Measurements from ENCODE around the gene NAT16. TPM values are rescaled to one million over a fixed set of nuclear protein-coding genes. Genes with fewer than 3 reads are reported as not detected.

Gene NAT16
- total and polyA plus RNA-seq, 9 of the 15 experiments (the other 6 are each of a cell fraction or from before 2014, with no cell fraction given): 0.04 TPM; not detected in 8

DNA sequence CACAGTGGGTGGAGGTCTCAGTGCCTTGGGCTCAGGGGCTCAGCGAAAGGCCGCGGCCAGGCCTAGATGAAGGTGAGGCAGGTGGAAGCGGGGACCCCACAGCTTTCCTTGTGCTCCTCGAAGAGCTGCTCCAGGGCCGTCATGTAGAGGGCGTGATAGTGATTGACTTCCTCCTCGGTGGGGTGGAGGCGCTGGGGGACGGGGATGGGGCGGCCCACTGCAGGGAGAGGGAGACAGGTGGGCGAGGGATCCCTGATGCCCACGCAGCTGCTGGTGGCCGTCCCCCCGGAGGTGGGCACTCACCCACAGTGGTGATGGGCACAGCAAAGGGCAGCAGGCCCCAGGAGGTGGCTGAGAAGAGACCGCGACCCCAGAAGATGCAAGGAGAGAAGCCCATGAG, 15.8 kb upstream of the NAT16 start:
- 42% methylated on average over 13 of the region's 17 CpGs for WGBS (ENCODE audit: insufficient coverage, low coverage, missing lambda C conversion rate)
- peaks cover 7 to 16% of the 10 kb centered on the region in 2 experiments for H3K4me1 ChIP-seq (replicated peaks in 1 of 2; ENCODE audit: control insufficient read depth in 2 of 2, insufficient read depth in 2 of 2, low read length in 2 of 2)
- CTCF ChIA-PET (ENCODE audit: low intra/inter-chr PET ratio): interaction anchor here (0.6 to 0.7 kb wide), 2 partner anchors 23 to 294 kb away, joined by 4 to 5 read pairs; no protein-coding TSS in a partner anchor
- DNase-seq (ENCODE audit: extremely low read depth in 1 of 4, low spot score in 3 of 4) (no peak), ATAC-seq (peak; percentile 36; the same call in 2 of the 3 replicates), FAIRE-seq (no peak)
- H3K27ac ChIP-seq (ENCODE audit: extremely low read depth, low read depth, low read length): no peak overlapping the region
- H3K36me3 ChIP-seq (ENCODE audit: control insufficient read depth, insufficient read depth, low read length): no peaks in the 10 kb centered on the region
- no peak overlapping the region for H3K4me2 ChIP-seq (ENCODE audit: insufficient read depth, low read length)
- peak overlapping the region in 1 of 2 experiments; percentile 65; a peak in 1 of 4 replicates for H3K9ac ChIP-seq (ENCODE audit: insufficient read depth in 1 of 2, low read depth in 2 of 2, low read length in 2 of 2)
- H3K79me2 ChIP-seq (ENCODE audit: control insufficient read depth, insufficient read depth, low read length): no peaks in the 10 kb centered on the region
- TF ChIP-seq, protein P1, sequence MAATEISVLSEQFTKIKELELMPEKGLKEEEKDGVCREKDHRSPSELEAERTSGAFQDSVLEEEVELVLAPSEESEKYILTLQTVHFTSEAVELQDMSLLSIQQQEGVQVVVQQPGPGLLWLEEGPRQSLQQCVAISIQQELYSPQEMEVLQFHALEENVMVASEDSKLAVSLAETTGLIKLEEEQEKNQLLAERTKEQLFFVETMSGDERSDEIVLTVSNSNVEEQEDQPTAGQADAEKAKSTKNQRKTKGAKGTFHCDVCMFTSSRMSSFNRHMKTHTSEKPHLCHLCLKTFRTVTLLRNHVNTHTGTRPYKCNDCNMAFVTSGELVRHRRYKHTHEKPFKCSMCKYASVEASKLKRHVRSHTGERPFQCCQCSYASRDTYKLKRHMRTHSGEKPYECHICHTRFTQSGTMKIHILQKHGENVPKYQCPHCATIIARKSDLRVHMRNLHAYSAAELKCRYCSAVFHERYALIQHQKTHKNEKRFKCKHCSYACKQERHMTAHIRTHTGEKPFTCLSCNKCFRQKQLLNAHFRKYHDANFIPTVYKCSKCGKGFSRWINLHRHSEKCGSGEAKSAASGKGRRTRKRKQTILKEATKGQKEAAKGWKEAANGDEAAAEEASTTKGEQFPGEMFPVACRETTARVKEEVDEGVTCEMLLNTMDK (IDR thresholded peaks at IDR 0.05; ENCODE audit: borderline replicate concordance, insufficient read depth, low read depth, low read length, poor library complexity, severe bottlenecking): peak; percentile 59
- TF ChIP-seq, protein P2, sequence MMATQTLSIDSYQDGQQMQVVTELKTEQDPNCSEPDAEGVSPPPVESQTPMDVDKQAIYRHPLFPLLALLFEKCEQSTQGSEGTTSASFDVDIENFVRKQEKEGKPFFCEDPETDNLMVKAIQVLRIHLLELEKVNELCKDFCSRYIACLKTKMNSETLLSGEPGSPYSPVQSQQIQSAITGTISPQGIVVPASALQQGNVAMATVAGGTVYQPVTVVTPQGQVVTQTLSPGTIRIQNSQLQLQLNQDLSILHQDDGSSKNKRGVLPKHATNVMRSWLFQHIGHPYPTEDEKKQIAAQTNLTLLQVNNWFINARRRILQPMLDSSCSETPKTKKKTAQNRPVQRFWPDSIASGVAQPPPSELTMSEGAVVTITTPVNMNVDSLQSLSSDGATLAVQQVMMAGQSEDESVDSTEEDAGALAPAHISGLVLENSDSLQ (IDR thresholded peaks at IDR 0.05): 0 out of 2 replicates have a peak, but pooled peaks have one; percentile 23
- no peak for TF ChIP-seq ELF2 (CRISPR knock-in tag; IDR thresholded peaks at IDR 0.05)
- intact Hi-C loops (cut with micrococcal nuclease): no loop called here
- no peaks in the 10 kb centered on the region for H4K20me1 ChIP-seq (replicated peaks; ENCODE audit: control insufficient read depth, insufficient read depth, low read length)
- no peaks in the 10 kb centered on the region for H3K9me3 ChIP-seq (replicated peaks; ENCODE audit: control insufficient read depth, insufficient read depth, low read depth, low read length)
- BruUV-seq (replicated peaks): no TSS peak
- H3K27me3 ChIP-seq (ENCODE audit: control insufficient read depth in 2 of 2, insufficient read depth in 2 of 2, low read length in 2 of 2): peaks cover 0 to 10% of the 10 kb centered on the region in 2 experiments; a peak in 2 of 5 replicates
- H3K9me1 ChIP-seq (ENCODE audit: control insufficient read depth, insufficient read depth, low read length): no peaks in the 10 kb centered on the region
- in situ Hi-C loops (cut with MboI): no loop called here
- POLR2A ChIA-PET: interaction anchor here (0.6 kb wide), 1 partner anchor 361 kb away, joined by 3 read pairs; no protein-coding TSS in a partner anchor
- no peak overlapping the region for H3K4me3 ChIP-seq
- no peak overlapping the region for H2AFZ ChIP-seq (ENCODE audit: low read depth, low read length)
